Loucy (cell line): ENCODE measurements around the gene C6.

Source experiments
- H2AFZ ChIP-seq: fragments of 200-600 bp; sonication (generic); 2 replicates; pipeline ENCODE4 v1.6.0; 2016; ENCODE audit warnings: antibody characterized with exemption, mild to moderate bottlenecking, low read length, moderate library complexity
- H3F3A ChIP-seq: fragments of 200-600 bp; 2 replicates; pipeline ENCODE4 v1.6.0; 2016; ENCODE audit warnings: antibody characterized with exemption, low read depth, mild to moderate bottlenecking
- H3K27me3 ChIP-seq: fragments of 200-600 bp; sonication (generic); 2 replicates; pipeline ENCODE4 v1.6.1; 2014; ENCODE audit warnings: low read length, mild to moderate bottlenecking; ENCODE audit not compliant: insufficient read depth, poor library complexity, severe bottlenecking
- H3K36me3 ChIP-seq: fragments of 200-600 bp; sonication (generic); 2 replicates; pipeline ENCODE4 v1.6.1; 2016; ENCODE audit warnings: low read length; ENCODE audit not compliant: insufficient read depth
- H3K4me1 ChIP-seq: fragments of 200-600 bp; sonication (generic); 2 replicates; pipeline ENCODE4 v1.5.1; 2014; ENCODE audit warnings: low read length, mild to moderate bottlenecking; ENCODE audit not compliant: insufficient read depth, poor library complexity, severe bottlenecking
- H3K4me2 ChIP-seq: fragments of 200-600 bp; sonication (generic); 2 replicates; pipeline ENCODE4 v1.6.0; 2014; ENCODE audit warnings: antibody characterized with exemption, low read length, low read depth, mild to moderate bottlenecking; ENCODE audit not compliant: poor library complexity, severe bottlenecking
- H3K4me3 ChIP-seq: fragments of 200-600 bp; sonication (generic); 2 replicates; pipeline ENCODE4 v1.5.1; 2014; ENCODE audit warnings: low read length, mild to moderate bottlenecking, mixed read lengths; ENCODE audit not compliant: poor library complexity, severe bottlenecking
- H3K79me2 ChIP-seq: fragments of 200-600 bp; sonication (generic); 2 replicates; pipeline ENCODE4 v1.6.1; 2014; ENCODE audit warnings: low read length; ENCODE audit not compliant: insufficient read depth
- H3K9ac ChIP-seq: fragments of 200-600 bp; sonication (generic); 2 replicates; pipeline ENCODE4 v1.6.0; 2014; ENCODE audit warnings: mild to moderate bottlenecking, low read depth, low read length, moderate library complexity; ENCODE audit not compliant: poor library complexity, severe bottlenecking
- H3K9me2 ChIP-seq: fragments of 200-600 bp; sonication (generic); replicated peaks from 2 replicates; pipeline ENCODE4 v1.6.1; 2016; ENCODE audit warnings: low read depth, low read length, mixed read lengths
- H3K9me3 ChIP-seq: fragments of 200-600 bp; sonication (generic); 2 replicates; pipeline ENCODE4 v1.6.1; 2014; ENCODE audit warnings: mild to moderate bottlenecking, antibody characterized with exemption, low read length, low read depth; ENCODE audit not compliant: insufficient read depth
- H4K20me1 ChIP-seq: fragments of 200-600 bp; sonication (generic); 2 replicates; pipeline ENCODE4 v1.6.0; 2014; ENCODE audit warnings: antibody characterized with exemption, low read length, mild to moderate bottlenecking; ENCODE audit not compliant: insufficient read depth, poor library complexity, severe bottlenecking
- CTCF ChIP-seq: fragments of 200-600 bp; sonication (generic); conservative IDR thresholded peaks from 2 replicates; pipeline ENCODE4 v1.5.1; 2014; ENCODE audit warnings: mild to moderate bottlenecking, antibody characterized with exemption, low read length
- EZH2phosphoT487 ChIP-seq: fragments of 200-600 bp; IDR thresholded peaks from 2 replicates; pipeline ENCODE4 v1.6.1; 2018; ENCODE audit warnings: antibody characterized with exemption, mild to moderate bottlenecking, moderate library complexity, borderline replicate concordance

The C6 gene

GRCh38 chr5:41161271-41161670, 52.1 kb downstream of the C6 start:
- Histone ChIP-seq H3K9me2 (no peaks in the 10 kb centered on the region), H3K27me3 (no peaks in the 10 kb centered on the region), H3K4me1 (no peaks in the 10 kb centered on the region), H3K9me3 (no peaks in the 10 kb centered on the region), H3F3A (no peaks in the 10 kb centered on the region), H3K9ac (no peak overlapping the region), H4K20me1 (no peaks in the 10 kb centered on the region), H3K4me3 (no peak overlapping the region), H2AFZ (no peak overlapping the region), H3K36me3 (no peaks in the 10 kb centered on the region), H3K79me2 (no peaks in the 10 kb centered on the region), H3K4me2 (no peak overlapping the region)
- TF ChIP-seq EZH2phosphoT487 (no peak), CTCF (no peak)

- H3K4me2 ChIP-seq, result no peak overlapping the region
- TF ChIP-seq CTCF (no peak), EZH2phosphoT487 (no peak)
These were observed 55.9 kb downstream of the C6 start for GRCh38 chr5:41157272-41157894.

GRCh38 chr5:41156739-41157138, 56.6 kb downstream of the C6 start:
- Histone ChIP-seq H3K79me2 (no peaks in the 10 kb centered on the region), H2AFZ (no peak overlapping the region), H3K9ac (no peak overlapping the region), H3K9me2 (no peaks in the 10 kb centered on the region), H3K36me3 (no peaks in the 10 kb centered on the region), H3F3A (no peaks in the 10 kb centered on the region), H3K4me2 (no peak overlapping the region), H3K27me3 (no peaks in the 10 kb centered on the region), H3K4me3 (no peak overlapping the region), H3K9me3 (no peaks in the 10 kb centered on the region), H3K4me1 (no peaks in the 10 kb centered on the region), H4K20me1 (no peaks in the 10 kb centered on the region)
- TF ChIP-seq CTCF (no peak), EZH2phosphoT487 (no peak)

More at GRCh38 chr5:41157272-41157894, 55.9 kb downstream of the C6 start:
- Histone ChIP-seq H3K36me3 (no peaks in the 10 kb centered on the region), H4K20me1 (no peaks in the 10 kb centered on the region), H3K4me1 (no peaks in the 10 kb centered on the region), H2AFZ (no peak overlapping the region), H3K79me2 (no peaks in the 10 kb centered on the region), H3K9me3 (no peaks in the 10 kb centered on the region), H3F3A (no peaks in the 10 kb centered on the region), H3K9me2 (no peaks in the 10 kb centered on the region), H3K9ac (no peak overlapping the region), H3K4me3 (no peak overlapping the region), H3K27me3 (no peaks in the 10 kb centered on the region)
